Erythroblast (primary cell): ENCODE measurements around the gene KIF16B.

ENCODE experiments used
- GATA1 ChIP-seq: IDR thresholded peaks from 2 replicates; pipeline ENCODE4 v1.6.1; 2011; ENCODE audit warnings: low read depth, mild to moderate bottlenecking, control low read depth, low read length, moderate library complexity
- POLR2A ChIP-seq: IDR thresholded peaks from 2 replicates; pipeline ENCODE4 v1.6.1; 2011; ENCODE audit warnings: mild to moderate bottlenecking, low read length

DNA sequence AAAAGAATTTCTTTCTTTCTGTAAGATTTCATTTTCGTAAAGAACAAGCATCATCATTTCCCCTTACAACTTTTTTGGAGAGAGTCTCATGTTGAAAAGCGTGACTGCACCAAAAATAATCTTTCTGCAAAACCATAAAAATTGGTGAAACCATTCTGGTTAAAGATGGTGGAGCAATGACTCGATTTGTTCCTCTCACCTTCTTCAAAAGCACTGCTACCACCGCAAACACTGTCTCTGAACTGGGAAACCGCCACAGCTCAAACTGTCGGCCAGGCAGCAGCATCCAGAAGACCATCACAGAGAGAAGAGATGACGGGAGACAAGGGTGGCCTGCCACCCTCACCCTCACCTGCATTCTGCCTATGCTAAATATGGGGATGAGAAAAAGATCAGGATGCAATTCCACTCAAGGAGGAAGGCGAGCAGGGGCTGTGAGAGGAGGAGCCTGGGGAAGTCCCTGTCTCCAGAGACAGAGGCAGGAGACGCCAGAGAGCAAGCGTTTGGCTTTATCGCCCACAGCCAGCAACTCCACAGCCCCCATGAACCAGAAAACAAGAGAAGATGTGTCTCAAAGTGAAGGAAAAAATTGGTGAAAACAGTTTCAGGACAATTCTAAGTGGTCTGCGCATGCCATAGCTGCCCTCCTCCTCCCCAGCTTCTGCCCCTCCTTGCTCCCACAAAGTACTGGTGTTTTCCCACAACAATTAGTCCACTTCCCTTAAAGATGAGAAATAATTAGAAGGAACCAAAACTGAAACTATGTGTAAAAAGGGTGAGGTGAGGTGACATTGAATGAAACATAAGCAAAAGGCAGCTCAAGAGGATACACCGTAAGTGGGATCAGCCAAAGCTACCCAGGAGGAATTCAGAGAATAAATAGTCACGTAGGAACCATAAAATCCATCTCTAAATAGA, 255.5 kb downstream of the KIF16B start:
- TF ChIP-seq POLR2A = no peak
- no peak for TF ChIP-seq GATA1
